Ovary (tissue), 3 donors: ENCODE measurements around the gene CSF2.

Experiments used
- CTCF ChIP-seq, 3 donors: fragments of 450-650 bp in 2 of 3; fragments of 200-600 bp in 1 of 3; IDR thresholded peaks; one replicate each; pipeline versions ENCODE4 v1.5.1 to v1.8.0; 2016 to 2022; ENCODE audit warnings: antibody characterized with exemption in 3 of 3, mild to moderate bottlenecking in 1 of 3
- EP300 ChIP-seq: sonication (generic); formaldehyde crosslinking; IDR thresholded peaks from one replicate; pipeline ENCODE4 v1.6.1; 2017; ENCODE audit warnings: antibody characterized with exemption
- POLR2A ChIP-seq: fragments of 450-650 bp; IDR thresholded peaks from one replicate; pipeline ENCODE4 v1.6.1; 2017; ENCODE audit warnings: antibody characterized with exemption, mild to moderate bottlenecking, moderate library complexity
- donor health status: DM: no; HTN: no; CAD: no.

- TF ChIP-seq CTCF (IDR thresholded peaks at IDR 0.05) (no peak), POLR2A (no peak), EP300 (no peak)
Observed at GRCh38 chr5:132037353-132037752, 36.2 kb upstream of the CSF2 start.
